GM18951 (cell line): ENCODE measurements around the gene ELFN2.

Experiments
- POLR2A ChIP-seq: IDR thresholded peaks from 4 replicates; pipeline ENCODE4 v1.6.1; 2011; ENCODE audit warnings: mild to moderate bottlenecking; ENCODE audit not compliant: insufficient read length, insufficient read depth; ENCODE audit errors: extremely low read depth
- in situ Hi-C: fragments of 300-500 bp; cut with MboI; formaldehyde crosslinking; loops from one replicate; pipeline ENCODE4 v1.12.0; 2022; ENCODE audit warnings: low sequenced_read_pairs, mixed read lengths, inconsistent platforms; ENCODE audit not compliant: unreplicated experiment

ELFN2 gene

DNA sequence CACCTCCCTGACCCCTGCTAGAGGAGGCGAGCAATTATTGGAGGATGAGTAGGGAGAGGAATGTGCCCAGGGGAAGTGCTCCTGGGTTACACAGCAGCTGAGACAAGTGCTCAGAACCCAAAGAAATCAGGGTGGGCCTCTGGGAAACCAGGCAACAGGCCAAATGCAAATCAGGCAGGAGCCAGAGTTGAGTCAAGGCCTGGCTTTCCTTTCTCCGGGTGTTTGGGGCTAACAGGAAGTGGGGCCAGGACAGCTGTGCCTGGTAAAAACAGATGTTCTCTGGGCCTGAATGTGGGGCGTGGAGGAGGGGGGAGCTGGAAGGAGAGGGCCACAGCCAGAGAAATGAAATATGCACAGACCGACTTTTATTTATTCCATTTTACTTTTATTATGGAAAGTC, 36.9 kb upstream of the ELFN2 start:
- in situ Hi-C loops = no loop called here
- TF ChIP-seq POLR2A = no peak

DNA sequence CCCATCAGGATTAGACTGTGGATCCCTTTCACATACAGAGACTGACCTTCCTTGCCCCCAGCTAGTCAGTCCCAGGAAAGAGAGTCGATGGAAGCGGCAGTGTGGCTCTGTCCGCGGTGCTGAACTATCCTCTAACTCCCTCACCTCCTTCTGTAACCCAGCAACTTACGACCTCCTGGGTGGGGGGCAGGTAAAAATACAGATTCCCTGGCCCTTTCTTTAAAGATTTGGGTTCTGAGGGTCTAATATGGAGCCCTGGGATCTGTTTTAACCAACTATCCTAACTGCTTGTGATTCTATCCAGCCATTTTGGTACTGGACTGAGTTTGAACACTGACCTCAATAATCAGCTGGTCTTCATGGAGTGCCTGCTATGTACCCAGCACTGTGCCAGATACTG, 35.7 kb upstream of the ELFN2 start:
- in situ Hi-C loops = no loop called here
- TF ChIP-seq POLR2A = no peak

DNA sequence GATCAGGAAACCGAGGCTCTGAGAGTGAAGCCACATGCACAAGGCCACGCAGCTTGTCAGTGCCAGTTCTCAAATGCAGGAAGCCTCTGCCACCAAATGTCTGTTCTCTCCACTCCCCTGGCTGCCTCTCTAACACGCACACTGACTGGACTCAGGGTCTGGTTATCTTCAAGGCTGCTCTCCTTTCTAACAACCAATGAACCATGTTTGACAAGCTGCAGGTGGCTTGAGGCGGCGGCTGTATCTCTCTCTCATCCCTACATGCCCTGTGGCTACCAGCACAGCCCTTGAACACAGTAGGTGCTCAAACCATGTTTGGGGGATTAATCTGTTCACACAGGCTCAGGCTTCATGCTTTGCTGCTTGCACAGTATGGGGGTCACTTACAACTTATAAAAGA, 35.2 kb upstream of the ELFN2 start:
- in situ Hi-C loops = no loop called here
- no peak for TF ChIP-seq POLR2A

DNA sequence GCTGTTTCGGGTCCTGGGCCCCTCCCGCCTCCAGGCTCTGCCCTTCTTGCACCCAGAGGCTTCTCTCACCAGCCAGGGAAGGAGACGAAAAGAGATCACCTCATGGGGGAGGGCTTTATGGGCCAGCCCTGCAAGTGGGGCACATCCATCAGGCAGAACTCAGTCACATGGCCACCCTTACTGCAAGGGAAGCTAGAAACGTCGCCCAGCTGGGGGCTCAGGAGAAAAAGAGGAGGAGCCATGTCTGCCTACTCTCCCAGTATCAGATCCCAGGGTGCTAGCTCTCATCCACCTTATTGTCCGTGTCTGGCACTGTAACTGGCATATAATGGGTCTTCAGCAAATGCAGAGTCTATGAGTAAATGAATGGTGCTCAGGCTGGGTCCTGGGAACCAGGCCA, 34.7 kb upstream of the ELFN2 start:
- no peak for TF ChIP-seq POLR2A
- in situ Hi-C loops = no loop called here

DNA sequence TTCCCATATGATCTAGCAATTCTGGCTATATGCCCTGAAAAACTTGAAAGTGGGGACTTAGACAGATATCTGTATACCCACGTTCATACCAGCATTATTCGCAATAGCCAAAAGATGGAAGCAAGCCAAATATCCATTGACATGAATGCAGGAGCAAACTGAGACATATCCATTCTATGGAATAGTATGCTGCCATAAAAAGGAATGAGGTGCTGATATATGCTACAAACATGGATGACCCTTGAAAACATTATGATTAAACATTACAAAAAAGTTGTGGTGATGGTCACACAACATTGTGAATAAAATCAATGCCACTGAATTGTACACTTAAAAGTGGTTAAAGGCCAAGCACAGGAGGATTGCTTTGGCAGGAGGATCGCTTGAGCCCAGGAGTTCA, 33.4 kb upstream of the ELFN2 start:
- in situ Hi-C loops = no loop called here
- TF ChIP-seq POLR2A = no peak

DNA sequence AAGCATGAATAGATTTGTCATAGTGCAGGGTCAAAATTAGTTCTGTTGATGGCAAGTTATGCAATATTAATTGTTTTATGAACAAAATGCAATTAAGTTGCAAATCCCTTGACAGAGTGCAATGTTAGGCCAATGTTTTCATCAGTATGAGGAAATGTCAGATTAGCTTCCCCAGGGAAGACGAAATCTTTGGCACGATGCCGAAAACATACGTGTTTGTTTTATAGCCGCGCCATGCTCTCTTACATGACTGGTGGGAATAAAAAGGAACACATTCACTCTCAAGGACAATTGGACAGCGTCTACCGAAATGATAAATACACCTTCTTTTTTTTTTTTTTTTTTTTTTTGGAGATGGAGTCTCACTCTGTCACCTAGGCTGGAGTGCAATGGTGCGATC, 31.9 kb upstream of the ELFN2 start:
- no peak for TF ChIP-seq POLR2A
- in situ Hi-C loops = loop anchor here (10.0 kb wide), 1 partner anchor 134 kb away; no protein-coding TSS in a partner anchor

DNA sequence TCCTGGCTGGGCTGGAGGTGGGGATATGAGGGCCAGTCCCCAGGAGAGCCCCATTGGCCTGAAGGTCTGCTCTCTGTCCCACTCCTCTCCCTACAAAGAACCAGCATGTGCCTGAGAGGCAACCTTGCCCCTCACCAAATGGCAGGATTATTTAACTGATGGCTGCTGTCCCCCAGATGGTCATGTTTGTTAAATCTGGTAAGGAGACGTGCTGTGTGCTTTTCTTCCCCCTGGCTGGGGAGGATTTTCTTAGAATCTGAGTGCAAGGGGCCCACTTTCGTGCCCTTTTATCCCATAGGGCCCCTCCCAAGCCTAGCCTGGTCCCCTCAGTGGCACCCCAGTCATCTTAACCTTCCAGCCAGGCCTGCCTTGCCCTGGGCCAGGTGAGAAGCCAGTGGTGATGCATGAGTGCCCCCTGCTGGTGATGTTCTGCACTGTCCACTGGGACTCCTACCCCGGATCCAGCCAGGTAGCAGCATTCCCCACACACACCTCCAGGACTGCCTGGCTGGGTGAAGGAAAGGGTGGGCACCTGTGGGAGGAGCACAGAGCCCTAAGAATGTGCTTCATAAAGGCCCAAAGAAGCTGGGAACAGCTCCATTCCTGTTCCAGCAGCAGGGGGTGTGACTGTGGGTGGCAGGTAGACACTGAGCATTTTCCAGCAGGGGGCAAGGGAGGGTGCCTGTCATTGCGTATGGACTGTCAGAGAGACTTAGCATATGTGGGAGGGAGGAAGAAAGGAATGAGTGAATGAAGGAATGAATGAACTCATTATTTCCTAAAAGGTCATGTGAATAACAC, 30.0 kb upstream of the ELFN2 start:
- TF ChIP-seq POLR2A = no peak
- in situ Hi-C loops = loop anchor here (10.0 kb wide), 1 partner anchor 132 kb away; no protein-coding TSS in a partner anchor

DNA sequence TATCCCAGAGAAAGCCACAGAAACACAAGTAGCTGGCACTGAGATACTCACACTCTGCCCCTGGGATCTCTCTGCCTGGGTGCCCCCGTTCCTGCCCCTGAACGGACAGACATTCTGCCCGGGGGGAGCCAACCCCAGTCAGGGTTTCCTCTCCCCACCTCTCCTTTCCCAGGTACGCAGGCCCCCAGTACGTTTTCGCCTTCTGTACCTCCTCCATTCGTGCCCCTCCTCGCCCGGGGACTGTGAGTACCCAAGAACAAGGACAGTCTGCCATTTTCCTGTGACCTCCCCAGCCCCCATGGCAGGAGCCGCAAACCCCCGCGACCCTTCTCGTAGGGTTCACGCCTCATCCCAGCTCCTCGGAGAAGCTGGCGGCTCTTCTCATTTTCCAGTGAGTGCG, 29.1 kb upstream of the ELFN2 start:
- no peak for TF ChIP-seq POLR2A
- in situ Hi-C loops = loop anchor here (10.0 kb wide), 1 partner anchor 132 kb away; no protein-coding TSS in a partner anchor

DNA sequence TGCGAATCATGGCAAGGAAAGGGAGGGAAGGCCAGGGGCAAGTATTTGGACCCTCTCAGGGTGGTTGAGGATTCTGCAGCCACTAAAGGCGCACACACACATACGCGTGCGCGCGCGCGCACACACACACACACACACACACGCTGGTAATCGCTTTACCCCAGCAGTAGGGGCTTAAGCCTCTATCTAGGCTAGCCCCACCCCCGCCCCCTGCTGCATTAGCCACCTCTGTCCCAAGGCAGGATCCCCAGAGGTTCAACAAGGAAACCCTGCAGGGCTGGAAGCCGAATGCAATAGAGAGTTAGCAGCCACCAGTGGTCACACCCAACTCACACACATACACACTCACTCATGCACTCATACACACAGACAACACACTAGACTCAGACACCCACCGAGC, 28.6 kb upstream of the ELFN2 start:
- in situ Hi-C loops = loop anchor here (10.0 kb wide), 1 partner anchor 131 kb away; no protein-coding TSS in a partner anchor

DNA sequence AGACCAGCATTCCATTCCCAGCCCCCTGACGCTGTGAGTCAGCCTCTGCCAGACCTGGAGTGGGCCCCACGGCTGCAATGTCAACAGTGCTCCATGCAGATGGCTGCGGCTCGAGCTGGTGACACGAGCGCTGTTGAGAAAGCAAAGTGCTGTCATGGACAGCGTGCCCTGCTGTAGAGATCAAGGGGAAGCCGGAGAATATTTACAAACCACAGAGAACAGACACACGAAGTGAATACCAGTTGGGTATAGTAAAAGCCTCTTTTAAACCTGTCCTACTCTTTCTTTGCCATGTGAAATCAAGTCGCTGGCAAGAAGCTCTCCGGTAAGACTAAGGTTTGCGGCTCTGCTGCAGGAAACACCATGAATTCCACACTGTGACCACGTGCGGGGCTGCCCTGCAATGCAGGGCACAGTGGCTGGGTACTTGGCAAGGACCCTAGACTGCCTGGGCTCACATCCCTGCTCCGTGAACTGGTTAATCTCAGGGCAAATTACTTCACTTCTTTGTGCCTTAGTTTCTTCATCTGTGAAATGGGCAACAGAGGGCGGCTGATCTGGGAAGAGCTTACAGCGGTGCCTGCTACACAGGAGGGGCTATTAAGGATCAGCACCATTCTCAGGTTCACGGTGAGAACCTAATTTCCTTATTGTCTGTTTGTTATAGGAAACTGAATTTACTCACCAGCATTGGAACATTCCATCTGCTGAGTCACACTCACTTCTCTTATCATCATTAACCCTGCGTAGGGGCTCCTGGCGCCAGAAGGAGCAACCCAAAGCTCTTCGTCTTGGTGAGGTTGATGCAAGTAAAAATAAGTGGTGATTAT, 27.8 kb upstream of the ELFN2 start:
- no peak for TF ChIP-seq POLR2A
- in situ Hi-C loops = loop anchor here (10.0 kb wide), 1 partner anchor 130 kb away; no protein-coding TSS in a partner anchor

More for the DNA sequence above, 28.6 kb upstream of the ELFN2 start:
- no peak for TF ChIP-seq POLR2A

DNA sequence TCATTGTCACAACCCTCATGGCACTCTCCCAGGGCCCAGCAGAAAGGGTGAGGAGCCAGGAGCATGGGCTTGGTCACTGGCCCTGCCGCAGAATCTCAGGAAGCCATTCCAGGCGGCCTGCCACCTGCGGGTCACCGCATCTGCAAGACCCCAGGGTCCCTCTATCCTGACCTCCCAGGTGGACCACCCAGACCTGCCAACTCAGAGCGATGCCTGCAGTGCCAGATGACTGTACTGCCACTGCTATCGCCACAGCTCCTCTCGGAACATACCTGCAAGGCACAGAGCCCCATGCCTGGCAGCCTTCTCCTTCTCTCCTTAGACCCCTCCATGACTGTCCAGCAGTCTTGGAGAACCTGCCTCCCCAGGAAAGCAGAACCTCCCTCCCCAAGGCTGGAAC, 26.4 kb upstream of the ELFN2 start:
- TF ChIP-seq POLR2A = no peak

DNA sequence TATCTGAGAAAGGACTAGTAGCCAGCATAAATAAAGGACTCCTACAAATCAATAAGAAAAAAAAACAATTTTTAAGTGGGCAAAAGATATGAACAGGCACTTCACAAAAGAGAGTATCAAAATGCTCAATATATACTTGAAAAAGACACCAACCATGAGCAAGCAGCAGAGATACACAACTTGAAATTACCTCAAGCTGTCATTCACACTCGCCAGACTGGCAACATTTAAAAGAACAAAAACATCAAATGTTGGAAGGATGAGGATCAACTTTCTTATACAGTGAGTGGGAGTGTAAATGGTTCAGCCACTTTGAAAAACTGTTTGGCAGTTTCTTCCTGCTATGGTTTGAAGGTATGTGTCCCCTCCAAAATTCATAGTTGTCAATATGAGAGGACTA, 23.9 kb upstream of the ELFN2 start:
- in situ Hi-C loops = loop anchor here (10.0 kb wide), 1 partner anchor 126 kb away; no protein-coding TSS in a partner anchor
- no peak for TF ChIP-seq POLR2A

More for the DNA sequence above, 26.4 kb upstream of the ELFN2 start:
- in situ Hi-C loops = loop anchor here (10.0 kb wide), 1 partner anchor 129 kb away; no protein-coding TSS in a partner anchor

DNA sequence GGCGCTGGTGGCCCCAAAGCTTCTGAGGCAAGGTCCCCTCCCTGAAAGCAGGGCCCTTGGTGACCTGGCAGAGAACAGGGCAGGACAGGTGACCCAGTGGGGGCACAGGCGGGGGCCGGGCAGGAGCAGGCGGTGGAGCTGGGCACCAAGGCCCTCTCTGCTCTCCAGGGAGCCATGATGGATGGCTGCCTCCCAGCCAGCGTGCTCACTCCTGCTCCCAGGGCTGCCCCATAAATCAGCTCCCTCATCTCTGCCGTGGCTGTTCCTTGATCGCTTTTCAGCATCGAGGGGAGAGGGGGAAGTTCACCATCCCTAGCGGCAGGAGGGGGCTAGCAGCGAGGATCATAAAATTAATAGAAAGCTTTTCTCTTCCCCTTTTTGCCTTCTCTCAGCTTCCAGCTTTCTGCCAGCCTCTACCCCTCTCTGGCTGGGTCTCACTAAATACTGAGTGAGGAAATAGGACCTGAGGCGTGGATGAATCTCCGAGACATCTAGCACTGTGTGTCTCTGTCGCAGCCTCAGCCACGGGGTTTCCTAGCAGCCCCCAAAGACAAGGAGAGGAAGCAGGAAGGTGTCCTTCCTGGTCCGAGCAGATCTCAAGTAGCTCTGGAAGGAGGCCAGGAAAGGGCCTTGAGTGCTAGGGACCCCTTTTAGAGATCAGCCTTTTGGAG, 22.2 kb upstream of the ELFN2 start:
- in situ Hi-C loops = loop anchor here (10.0 kb wide), 1 partner anchor 125 kb away; no protein-coding TSS in a partner anchor
- TF ChIP-seq POLR2A = no peak
